Uterus (tissue), 2 donors: Measurements from ENCODE around the gene KMT2C.

Experiments
- POLR2A ChIP-seq, 2 donors: fragments of 450-650 bp; IDR thresholded peaks; one replicate each; pipeline ENCODE4 v1.6.1; 2016; ENCODE audit warnings: antibody characterized with exemption in 2 of 2, mild to moderate bottlenecking in 1 of 2, moderate library complexity in 1 of 2
- TF ChIP-seq, protein P1 (sequence below), 4 experiments: fragments of 200-600 bp in 2 of 4; fragments of 450-650 bp in 2 of 4; sonication (generic) in 2 of 4; IDR thresholded peaks; one replicate each; pipeline ENCODE4 v1.5.1; 2016 to 2019; ENCODE audit warnings: antibody characterized with exemption in 4 of 4, mild to moderate bottlenecking in 2 of 4, moderate library complexity in 1 of 4

DNA sequence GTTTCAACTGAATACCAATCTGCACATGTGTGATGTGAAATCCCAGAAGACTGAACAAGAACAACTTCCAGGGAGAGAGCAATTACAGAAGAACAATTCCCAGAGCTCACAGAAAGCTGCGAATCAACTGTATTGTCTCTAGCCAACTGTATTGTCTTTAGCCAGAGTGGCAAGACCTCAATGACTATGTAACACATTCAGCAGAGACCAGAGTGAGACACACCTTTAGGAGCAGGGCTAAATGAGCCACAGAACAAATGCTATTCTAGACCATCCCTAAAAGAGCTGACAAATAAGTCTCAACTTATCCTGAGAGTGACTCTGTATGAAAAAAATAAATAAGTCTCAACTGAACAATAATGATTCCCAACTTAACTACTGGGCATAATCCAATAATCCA, 72.0 kb downstream of the KMT2C start:
- TF ChIP-seq POLR2A (IDR thresholded peaks at IDR 0.05) = no peak
- TF ChIP-seq, protein P1, sequence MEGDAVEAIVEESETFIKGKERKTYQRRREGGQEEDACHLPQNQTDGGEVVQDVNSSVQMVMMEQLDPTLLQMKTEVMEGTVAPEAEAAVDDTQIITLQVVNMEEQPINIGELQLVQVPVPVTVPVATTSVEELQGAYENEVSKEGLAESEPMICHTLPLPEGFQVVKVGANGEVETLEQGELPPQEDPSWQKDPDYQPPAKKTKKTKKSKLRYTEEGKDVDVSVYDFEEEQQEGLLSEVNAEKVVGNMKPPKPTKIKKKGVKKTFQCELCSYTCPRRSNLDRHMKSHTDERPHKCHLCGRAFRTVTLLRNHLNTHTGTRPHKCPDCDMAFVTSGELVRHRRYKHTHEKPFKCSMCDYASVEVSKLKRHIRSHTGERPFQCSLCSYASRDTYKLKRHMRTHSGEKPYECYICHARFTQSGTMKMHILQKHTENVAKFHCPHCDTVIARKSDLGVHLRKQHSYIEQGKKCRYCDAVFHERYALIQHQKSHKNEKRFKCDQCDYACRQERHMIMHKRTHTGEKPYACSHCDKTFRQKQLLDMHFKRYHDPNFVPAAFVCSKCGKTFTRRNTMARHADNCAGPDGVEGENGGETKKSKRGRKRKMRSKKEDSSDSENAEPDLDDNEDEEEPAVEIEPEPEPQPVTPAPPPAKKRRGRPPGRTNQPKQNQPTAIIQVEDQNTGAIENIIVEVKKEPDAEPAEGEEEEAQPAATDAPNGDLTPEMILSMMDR (IDR thresholded peaks at IDR 0.05) = no peak
